CD4-positive, alpha-beta T cell (primary cell): ENCODE data around the gene COL4A2. TPM values are rescaled to one million over a fixed set of nuclear protein-coding genes. Genes with fewer than 3 reads are reported as not detected.

Source experiments
- ATAC-seq: fragments of 200-7000 bp; cut with Tn5 transposase; one replicate; pipeline ENCODE4 v1.10.0; 2022; ENCODE audit warnings: mild to moderate bottlenecking; ENCODE audit not compliant: poor library complexity
- CTCF ChIA-PET: fragments of 350-600 bp; sonication (Branson Sonifier 250); formaldehyde crosslinking; loops from one replicate; lab custom pipeline; 2021; ENCODE audit warnings: antibody characterized with exemption, inconsistent platforms; lab: Charles Lee
- POLR2A ChIA-PET: fragments of 350-600 bp; sonication (Branson Sonifier 250); formaldehyde crosslinking; loops from one replicate; lab custom pipeline; 2021; ENCODE audit warnings: antibody characterized with exemption, inconsistent platforms; lab: Charles Lee
- DNase-seq, 14 experiments: peaks; one replicate each; pipeline ENCODE4 v3.0.0-alpha.2; 2013 to 2020; ENCODE audit warnings: mixed read lengths in 2 of 14
- H3K27ac ChIP-seq, 2 donors: one replicate each; pipeline versions ENCODE4 v1.5.1 to v1.7.0; 2013; ENCODE audit warnings: low read length in 2 of 2, low read depth in 1 of 2, mild to moderate bottlenecking in 1 of 2
- H3K27me3 ChIP-seq, 2 experiments: 1 replicate in 1 of 2; 2 replicates in 1 of 2; pipeline versions ENCODE4 v1.6.1 to v1.7.0; 2013; ENCODE audit warnings: low read length in 2 of 2, control low read depth in 1 of 2, mild to moderate bottlenecking in 1 of 2, moderate library complexity in 1 of 2; ENCODE audit not compliant: insufficient read depth in 2 of 2, control insufficient read depth in 1 of 2
- H3K36me3 ChIP-seq: one replicate; pipeline ENCODE4 v1.6.1; 2013; ENCODE audit warnings: low read length, control low read depth; ENCODE audit not compliant: insufficient read depth
- H3K4me1 ChIP-seq: one replicate; pipeline ENCODE4 v1.6.1; 2013; ENCODE audit warnings: low read length, control low read depth; ENCODE audit not compliant: insufficient read depth
- H3K4me3 ChIP-seq: one replicate; pipeline ENCODE4 v1.5.1; 2013; ENCODE audit warnings: mild to moderate bottlenecking, low read length, moderate library complexity
- H3K9me3 ChIP-seq, 2 experiments: 1 replicate in 1 of 2; 2 replicates in 1 of 2; pipeline versions ENCODE4 v1.6.1 to v1.7.0; 2013; ENCODE audit warnings: low read length in 2 of 2, mild to moderate bottlenecking in 2 of 2, control low read depth in 1 of 2, moderate library complexity in 1 of 2; ENCODE audit not compliant: control insufficient read depth in 1 of 2, insufficient read depth in 1 of 2
- H3K27ac Mint-ChIP-seq: one replicate; pipeline ENCODE4 v1.8.0; 2020; ENCODE audit warnings: mixed read lengths
- H3K27me3 Mint-ChIP-seq: one replicate; pipeline ENCODE4 v1.8.0; 2021; ENCODE audit warnings: mixed read lengths
- H3K36me3 Mint-ChIP-seq: one replicate; pipeline ENCODE4 v1.8.0; 2021; ENCODE audit warnings: low read depth, mixed read lengths
- H3K4me1 Mint-ChIP-seq: one replicate; pipeline ENCODE4 v1.8.0; 2021; ENCODE audit warnings: low read depth, mixed read lengths
- H3K4me3 Mint-ChIP-seq: one replicate; pipeline ENCODE4 v1.8.0; 2020; ENCODE audit warnings: mild to moderate bottlenecking, mixed read lengths
- H3K9me3 Mint-ChIP-seq: one replicate; pipeline ENCODE4 v1.8.0; 2020; ENCODE audit warnings: mixed read lengths
- intact Hi-C, 2 experiments: fragments of 100-400 bp; cut with DNase I in 1 of 2; cut with micrococcal nuclease in 1 of 2; formaldehyde crosslinking; loops; one replicate each; pipeline versions ENCODE4 v1.15.1 to v1.9.0; 2023 to 2025; cut with DNase I, micrococcal nuclease
- total RNA-seq, 174 experiments: library from RNA in 2 of 174; stranded (reverse) in 2 of 174; gene quantifications; one replicate each; pipeline ENCODE4 v1.2.3 and lab custom pipeline; 2021 to 2026
- TF ChIP-seq, protein P1 (sequence below): fragments of 200-600 bp; IDR thresholded peaks from one replicate; pipeline ENCODE4 v1.8.0; 2022; ENCODE audit warnings: antibody characterized with exemption, mild to moderate bottlenecking

The COL4A2 gene
- total RNA-seq, 2 experiments from 2014 or later = not detected

DNA sequence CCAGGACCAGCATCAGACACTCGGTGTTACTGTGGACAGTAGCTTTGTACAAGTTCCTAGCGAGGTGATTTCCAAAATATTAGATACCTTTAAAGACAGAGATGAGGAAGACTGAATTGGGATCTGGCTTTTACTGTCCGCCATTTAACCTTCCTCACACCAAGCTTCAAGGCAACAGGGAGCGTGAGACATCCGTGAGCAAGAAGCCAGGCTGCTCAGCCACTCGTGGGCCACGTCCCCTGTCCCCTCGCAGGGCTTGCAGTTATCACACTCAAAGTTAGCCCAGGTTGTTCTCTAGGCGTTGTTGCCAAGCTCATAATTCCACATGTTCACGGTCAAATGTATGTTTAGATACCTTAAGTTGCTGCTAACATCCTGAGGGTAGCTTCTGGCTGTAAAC is 102.9 kb downstream of the COL4A2 start:
- Mint-ChIP-seq H3K27ac (no peak overlapping the region), H3K4me3 (no peak overlapping the region), H3K27me3 (peaks cover 85% of the 10 kb centered on the region), H3K4me1 (no peaks in the 10 kb centered on the region), H3K9me3 (no peaks in the 10 kb centered on the region), H3K36me3 (no peaks in the 10 kb centered on the region)
- no peak overlapping the region for H3K4me3 ChIP-seq
- no peaks in the 10 kb centered on the region for H3K36me3 ChIP-seq
- H3K27me3 ChIP-seq = peaks cover 30 to 35% of the 10 kb centered on the region in 2 experiments
- TF ChIP-seq, protein P1, sequence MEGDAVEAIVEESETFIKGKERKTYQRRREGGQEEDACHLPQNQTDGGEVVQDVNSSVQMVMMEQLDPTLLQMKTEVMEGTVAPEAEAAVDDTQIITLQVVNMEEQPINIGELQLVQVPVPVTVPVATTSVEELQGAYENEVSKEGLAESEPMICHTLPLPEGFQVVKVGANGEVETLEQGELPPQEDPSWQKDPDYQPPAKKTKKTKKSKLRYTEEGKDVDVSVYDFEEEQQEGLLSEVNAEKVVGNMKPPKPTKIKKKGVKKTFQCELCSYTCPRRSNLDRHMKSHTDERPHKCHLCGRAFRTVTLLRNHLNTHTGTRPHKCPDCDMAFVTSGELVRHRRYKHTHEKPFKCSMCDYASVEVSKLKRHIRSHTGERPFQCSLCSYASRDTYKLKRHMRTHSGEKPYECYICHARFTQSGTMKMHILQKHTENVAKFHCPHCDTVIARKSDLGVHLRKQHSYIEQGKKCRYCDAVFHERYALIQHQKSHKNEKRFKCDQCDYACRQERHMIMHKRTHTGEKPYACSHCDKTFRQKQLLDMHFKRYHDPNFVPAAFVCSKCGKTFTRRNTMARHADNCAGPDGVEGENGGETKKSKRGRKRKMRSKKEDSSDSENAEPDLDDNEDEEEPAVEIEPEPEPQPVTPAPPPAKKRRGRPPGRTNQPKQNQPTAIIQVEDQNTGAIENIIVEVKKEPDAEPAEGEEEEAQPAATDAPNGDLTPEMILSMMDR = no peak
- H3K4me1 ChIP-seq = peaks cover 5% of the 10 kb centered on the region
- ATAC-seq (no peak), DNase-seq (no peak)
- POLR2A ChIA-PET = no interaction called here
- intact Hi-C loops = loop anchor here in 1 of 2 experiments (10.0 kb wide), 1 partner anchor 615 kb away; no protein-coding TSS in a partner anchor
- no peak overlapping the region for H3K27ac ChIP-seq
- CTCF ChIA-PET = no interaction called here
- no peaks in the 10 kb centered on the region for H3K9me3 ChIP-seq

DNA sequence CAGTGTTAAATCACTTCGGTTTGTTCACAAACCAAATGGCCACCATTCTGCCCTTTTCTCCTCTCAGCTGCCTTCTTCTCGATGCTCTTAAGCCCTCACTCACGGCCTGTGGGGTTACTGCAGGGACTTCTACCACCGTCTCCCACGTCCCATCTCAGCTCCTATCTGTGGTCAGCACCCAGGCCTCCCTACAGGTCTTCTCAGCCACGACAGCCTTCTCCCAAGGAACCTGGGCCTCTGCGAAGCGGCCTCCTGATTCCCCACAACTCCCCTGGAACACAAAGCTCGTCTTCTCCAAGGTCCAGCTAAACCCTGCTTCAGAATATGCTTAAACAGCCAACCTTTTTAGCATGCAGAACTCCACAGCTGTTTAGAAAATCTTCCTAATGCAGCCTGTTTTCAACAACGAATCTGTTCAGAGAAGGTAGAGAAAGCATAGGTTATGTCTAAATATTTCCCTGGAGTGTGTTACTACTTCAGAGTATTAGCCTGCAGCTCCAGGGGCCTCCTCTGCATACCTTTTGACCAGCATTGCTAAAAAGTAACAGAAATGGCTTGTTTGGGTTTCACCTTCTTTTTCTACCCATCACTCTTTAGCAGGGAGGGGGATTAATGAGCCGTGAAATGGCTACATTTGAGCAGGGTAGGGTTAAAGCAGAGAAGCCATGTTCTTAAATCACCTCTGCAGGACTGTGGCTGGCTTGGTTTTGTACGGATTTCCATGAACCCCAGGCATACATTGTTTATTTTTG is 104.0 kb downstream of the COL4A2 start:
- POLR2A ChIA-PET = no interaction called here
- H3K4me3 ChIP-seq = no peak overlapping the region
- DNase-seq = no peak
- Mint-ChIP-seq H3K9me3 (no peaks in the 10 kb centered on the region), H3K27me3 (peaks cover 84% of the 10 kb centered on the region), H3K4me3 (no peak overlapping the region), H3K36me3 (no peaks in the 10 kb centered on the region), H3K27ac (no peak overlapping the region), H3K4me1 (no peaks in the 10 kb centered on the region)
- H3K27ac ChIP-seq = no peak overlapping the region
- TF ChIP-seq, protein P1 = no peak
- no peak for ATAC-seq
- CTCF ChIA-PET = no interaction called here
- peaks cover 5% of the 10 kb centered on the region for H3K4me1 ChIP-seq
- no peaks in the 10 kb centered on the region for H3K9me3 ChIP-seq
- no peaks in the 10 kb centered on the region for H3K36me3 ChIP-seq
- peaks cover 25 to 38% of the 10 kb centered on the region in 2 experiments for H3K27me3 ChIP-seq
- intact Hi-C loops = loop anchor here in 1 of 2 experiments (10.0 kb wide), 1 partner anchor 616 kb away; no protein-coding TSS in a partner anchor

DNA sequence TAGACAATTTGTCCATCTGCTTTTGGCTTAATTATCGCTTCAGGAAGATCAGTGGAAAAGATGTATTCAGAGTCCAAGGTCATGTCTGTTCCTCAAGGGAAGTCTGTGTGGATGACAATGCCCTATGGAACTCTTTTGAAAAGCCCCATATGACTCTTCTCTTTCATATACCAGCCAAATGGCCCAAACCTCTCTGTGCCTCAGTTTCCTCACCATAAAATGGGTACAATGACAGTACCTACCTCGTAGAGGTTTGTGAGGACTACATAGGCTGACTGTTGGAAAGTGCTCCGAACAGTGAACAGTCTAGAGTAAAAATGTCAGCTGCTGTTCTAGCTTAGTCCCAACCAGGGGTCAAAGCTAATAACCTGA is 104.6 kb downstream of the COL4A2 start:
- H3K27ac ChIP-seq = no peak overlapping the region
- H3K4me1 ChIP-seq = peaks cover 5% of the 10 kb centered on the region
- ChIA-PET POLR2A (no interaction called here), CTCF (no interaction called here)
- H3K27me3 ChIP-seq = peaks cover 24 to 35% of the 10 kb centered on the region in 2 experiments
- no peaks in the 10 kb centered on the region for H3K4me1 Mint-ChIP-seq
- no peaks in the 10 kb centered on the region for H3K9me3 Mint-ChIP-seq
- no peaks in the 10 kb centered on the region for H3K9me3 ChIP-seq
- DNase-seq (no peak), ATAC-seq (no peak)
- no peak overlapping the region for H3K4me3 Mint-ChIP-seq
- intact Hi-C loops = loop anchor here (1.0 to 10.0 kb wide), 4 partner anchors 189 to 1451 kb away; no protein-coding TSS in a partner anchor
- H3K27ac Mint-ChIP-seq = no peak overlapping the region
- no peaks in the 10 kb centered on the region for H3K36me3 Mint-ChIP-seq
- H3K27me3 Mint-ChIP-seq = peaks cover 84% of the 10 kb centered on the region
- H3K4me3 ChIP-seq = no peak overlapping the region
- H3K36me3 ChIP-seq = no peaks in the 10 kb centered on the region
- TF ChIP-seq, protein P1 = no peak
